CD14-positive monocyte (primary cell): ENCODE measurements around the gene ROR1. TPM values are rescaled to one million over a fixed set of nuclear protein-coding genes. Genes with fewer than 3 reads are reported as not detected.

Experiments
- DNase-seq, 3 donors: peaks; one replicate each; pipeline ENCODE4 v3.0.0-alpha.2; 2011 to 2022
- H2AFZ ChIP-seq: 2 replicates; pipeline ENCODE4 v1.6.0; 2012; ENCODE audit warnings: mild to moderate bottlenecking, low read depth, low read length, inconsistent platforms; ENCODE audit not compliant: insufficient read depth, poor library complexity, severe bottlenecking
- H3K27ac ChIP-seq, 2 donors: 1 replicate in 1 of 2; 2 replicates in 1 of 2; pipeline ENCODE4 v1.5.1; 2012 to 2013; ENCODE audit warnings: low read length in 2 of 2, control low read depth in 1 of 2, inconsistent platforms in 1 of 2, low read depth in 1 of 2, mild to moderate bottlenecking in 1 of 2
- H3K27me3 ChIP-seq, 2 donors: one replicate each; pipeline versions ENCODE4 v1.6.0 to v1.6.1; 2011 to 2013; ENCODE audit warnings: low read length in 2 of 2; ENCODE audit not compliant: control insufficient read depth in 2 of 2, insufficient read depth in 2 of 2
- H3K36me3 ChIP-seq, 2 donors: replicated peaks in 1 of 2; 1 replicate in 1 of 2; 2 replicates in 1 of 2; pipeline versions ENCODE4 v1.5.1 to v1.6.1; 2012 to 2013; ENCODE audit warnings: low read length in 2 of 2, control low read depth in 1 of 2, inconsistent platforms in 1 of 2, mild to moderate bottlenecking in 1 of 2; ENCODE audit not compliant: insufficient read depth in 2 of 2, control insufficient read depth in 1 of 2
- H3K4me1 ChIP-seq, 2 donors: 1 replicate in 1 of 2; 2 replicates in 1 of 2; pipeline versions ENCODE4 v1.5.1 to v1.6.1; 2012 to 2013; ENCODE audit warnings: low read length in 2 of 2, control low read depth in 1 of 2, inconsistent platforms in 1 of 2, mild to moderate bottlenecking in 1 of 2, moderate library complexity in 1 of 2; ENCODE audit not compliant: insufficient read depth in 2 of 2, control insufficient read depth in 1 of 2
- H3K4me2 ChIP-seq: replicated peaks from 2 replicates; pipeline ENCODE3; 2012; ENCODE audit warnings: low read length, moderate library complexity, mild to moderate bottlenecking; ENCODE audit not compliant: poor library complexity, severe bottlenecking; ENCODE audit errors: extremely low read depth
- H3K4me3 ChIP-seq, 3 experiments: fragments of 200-600 bp in 1 of 3; sonication (generic) in 1 of 3; replicated peaks in 1 of 3; 1 replicate in 2 of 3; 2 replicates in 1 of 3; pipeline ENCODE4 v1.5.1; 2011 to 2013; ENCODE audit warnings: low read length in 3 of 3, mild to moderate bottlenecking in 3 of 3, control low read depth in 2 of 3, low read depth in 2 of 3, inconsistent platforms in 1 of 3, moderate library complexity in 1 of 3
- H3K79me2 ChIP-seq: 2 replicates; pipeline ENCODE4 v1.6.0; 2012; ENCODE audit warnings: mild to moderate bottlenecking, control low read depth, inconsistent platforms, low read length, moderate library complexity; ENCODE audit not compliant: insufficient read depth
- H3K9ac ChIP-seq: 2 replicates; pipeline ENCODE4 v1.6.0; 2017; ENCODE audit warnings: low read length, mild to moderate bottlenecking; ENCODE audit not compliant: insufficient read depth, poor library complexity, severe bottlenecking
- H3K9me3 ChIP-seq, 2 donors: replicated peaks in 1 of 2; 1 replicate in 1 of 2; 2 replicates in 1 of 2; pipeline versions ENCODE4 v1.5.1 to v1.6.1; 2012 to 2013; ENCODE audit warnings: low read length in 2 of 2, control low read depth in 1 of 2; ENCODE audit not compliant: control insufficient read depth in 1 of 2, insufficient read depth in 1 of 2
- H4K20me1 ChIP-seq: 2 replicates; pipeline ENCODE4 v1.6.0; 2012; ENCODE audit warnings: mild to moderate bottlenecking, low read length, control low read depth, moderate library complexity; ENCODE audit not compliant: insufficient read depth
- H3K27ac Mint-ChIP-seq, 7 donors: one replicate each; pipeline ENCODE4 v1.8.0; 2020; ENCODE audit warnings: mild to moderate bottlenecking in 7 of 7, mixed read lengths in 7 of 7, moderate library complexity in 6 of 7, inconsistent platforms in 2 of 7
- H3K27me3 Mint-ChIP-seq, 3 donors: one replicate each; pipeline ENCODE4 v1.8.0; 2021 to 2022; ENCODE audit warnings: low read depth in 3 of 3, mild to moderate bottlenecking in 3 of 3, mixed read lengths in 3 of 3, moderate library complexity in 3 of 3, inconsistent platforms in 1 of 3
- H3K36me3 Mint-ChIP-seq, 2 donors: one replicate each; pipeline ENCODE4 v1.8.0; 2020; ENCODE audit warnings: mixed read lengths in 2 of 2, inconsistent platforms in 1 of 2, mild to moderate bottlenecking in 1 of 2
- H3K4me1 Mint-ChIP-seq: one replicate; pipeline ENCODE4 v1.8.0; 2020; ENCODE audit warnings: mild to moderate bottlenecking, mixed read lengths
- H3K4me3 Mint-ChIP-seq, 2 donors: one replicate each; pipeline ENCODE4 v1.8.0; 2020; ENCODE audit warnings: mild to moderate bottlenecking in 2 of 2, mixed read lengths in 2 of 2, moderate library complexity in 1 of 2
- H3K9me3 Mint-ChIP-seq, 7 donors: one replicate each; pipeline ENCODE4 v1.8.0; 2020 to 2022; ENCODE audit warnings: mixed read lengths in 7 of 7, mild to moderate bottlenecking in 6 of 7, moderate library complexity in 6 of 7, inconsistent platforms in 2 of 7
- WGBS: methylation state at CpG from one replicate; pipeline ENCODE4 v1.1.5; 2013; ENCODE audit warnings: missing lambda C conversion rate; ENCODE audit not compliant: insufficient coverage; 5-methylcytosine and 5-hydroxymethylcytosine counted together
- intact Hi-C, 2 donors: fragments of 100-400 bp; cut with micrococcal nuclease; formaldehyde crosslinking; loops; one replicate each; pipeline versions ENCODE4 v1.15.0 to v1.15.1; 2023
- polyA plus RNA-seq, 3 donors: library from polyadenylated mRNA; depleted of rRNA in 1 of 3; unstranded in 2 of 3; stranded (reverse) in 1 of 3; fragments of 300-500 nt in 2 of 3; fragments of >200 nt in 1 of 3; fragmentation: Illumina TruSeq in 2 of 3; gene quantifications; 1 replicate in 2 of 3; 2 replicates in 1 of 3; pipeline ENCODE4 v1.2.3, GENCODE V29; 2012 to 2021
- TF ChIP-seq, protein P1 (sequence below): fragments of 200-600 bp; IDR thresholded peaks from one replicate; pipeline ENCODE4 v1.8.0; 2022; ENCODE audit warnings: antibody characterized with exemption, mild to moderate bottlenecking

The ROR1 gene
- polyA plus RNA-seq, 3 donors, result not detected

GRCh38 chr1:63827411-63828321 lies 53.8 kb downstream of the ROR1 start:
- H3K9me3 ChIP-seq, result no peaks in the 10 kb centered on the region
- peaks cover 0 to 2% (median 0%) of the 10 kb centered on the region in 3 donors for H3K27me3 Mint-ChIP-seq
- H3K4me3 Mint-ChIP-seq, result no peak overlapping the region
- WGBS, result 90% methylated on average over 5 of the region's 5 CpGs
- H3K27ac ChIP-seq, result no peak overlapping the region
- H3K36me3 Mint-ChIP-seq, result no peaks in the 10 kb centered on the region
- H3K4me3 ChIP-seq, result no peak overlapping the region
- H3K4me1 ChIP-seq, result no peaks in the 10 kb centered on the region
- H3K36me3 ChIP-seq, result no peaks in the 10 kb centered on the region
- H3K9me3 Mint-ChIP-seq, result peaks cover 0 to 12% (median 2%) of the 10 kb centered on the region in 7 donors
- H3K9ac ChIP-seq, result no peak overlapping the region
- intact Hi-C loops, result no loop called here
- H3K79me2 ChIP-seq, result no peaks in the 10 kb centered on the region
- H3K4me1 Mint-ChIP-seq, result peaks cover 4% of the 10 kb centered on the region
- no peaks in the 10 kb centered on the region for H4K20me1 ChIP-seq
- no peaks in the 10 kb centered on the region for H3K27me3 ChIP-seq
- H3K4me2 ChIP-seq, result no peak overlapping the region
- H3K27ac Mint-ChIP-seq, result no peak overlapping the region
- H2AFZ ChIP-seq, result no peak overlapping the region
- TF ChIP-seq, protein P1, sequence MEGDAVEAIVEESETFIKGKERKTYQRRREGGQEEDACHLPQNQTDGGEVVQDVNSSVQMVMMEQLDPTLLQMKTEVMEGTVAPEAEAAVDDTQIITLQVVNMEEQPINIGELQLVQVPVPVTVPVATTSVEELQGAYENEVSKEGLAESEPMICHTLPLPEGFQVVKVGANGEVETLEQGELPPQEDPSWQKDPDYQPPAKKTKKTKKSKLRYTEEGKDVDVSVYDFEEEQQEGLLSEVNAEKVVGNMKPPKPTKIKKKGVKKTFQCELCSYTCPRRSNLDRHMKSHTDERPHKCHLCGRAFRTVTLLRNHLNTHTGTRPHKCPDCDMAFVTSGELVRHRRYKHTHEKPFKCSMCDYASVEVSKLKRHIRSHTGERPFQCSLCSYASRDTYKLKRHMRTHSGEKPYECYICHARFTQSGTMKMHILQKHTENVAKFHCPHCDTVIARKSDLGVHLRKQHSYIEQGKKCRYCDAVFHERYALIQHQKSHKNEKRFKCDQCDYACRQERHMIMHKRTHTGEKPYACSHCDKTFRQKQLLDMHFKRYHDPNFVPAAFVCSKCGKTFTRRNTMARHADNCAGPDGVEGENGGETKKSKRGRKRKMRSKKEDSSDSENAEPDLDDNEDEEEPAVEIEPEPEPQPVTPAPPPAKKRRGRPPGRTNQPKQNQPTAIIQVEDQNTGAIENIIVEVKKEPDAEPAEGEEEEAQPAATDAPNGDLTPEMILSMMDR, result no peak
- no peak for DNase-seq

DNA sequence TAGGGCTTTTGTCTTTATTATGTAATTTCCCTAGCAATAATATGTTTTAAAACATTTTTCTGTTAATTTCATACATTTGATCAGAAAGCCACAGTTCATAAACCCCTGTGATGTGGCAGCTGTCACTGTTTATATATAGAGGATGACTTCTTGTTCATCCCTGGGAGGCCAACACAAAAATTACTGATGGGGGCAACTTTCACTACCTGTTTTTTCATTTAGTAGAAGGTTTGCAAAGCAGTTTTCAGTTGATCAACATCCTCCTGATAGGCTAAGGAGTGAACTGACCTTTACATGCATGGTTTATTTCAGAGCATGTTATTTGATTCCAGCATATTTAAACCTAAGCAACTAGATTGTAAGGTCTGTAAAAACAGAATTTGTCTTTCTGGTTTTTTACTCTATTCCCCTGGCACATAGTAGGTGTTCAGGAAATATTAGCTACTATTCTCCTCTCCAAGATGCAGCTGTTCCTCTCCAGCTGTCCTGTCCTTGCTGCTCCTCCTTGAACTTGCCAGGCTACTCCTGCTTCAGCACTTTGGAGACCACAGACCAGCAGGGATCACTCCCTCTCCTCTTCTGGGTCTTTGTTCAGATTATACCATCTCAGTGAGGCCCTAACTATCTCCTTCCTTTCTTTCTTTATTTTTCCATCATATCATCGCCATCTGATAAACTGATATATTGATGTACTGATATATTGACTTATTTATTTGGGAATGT lies 54.7 kb downstream of the ROR1 start:
- peaks cover 4% of the 10 kb centered on the region for H3K4me1 Mint-ChIP-seq
- H3K4me2 ChIP-seq, result no peak overlapping the region
- no peaks in the 10 kb centered on the region for H3K36me3 ChIP-seq
- no peaks in the 10 kb centered on the region for H3K27me3 ChIP-seq
- peaks cover 0 to 12% (median 2%) of the 10 kb centered on the region in 7 donors for H3K9me3 Mint-ChIP-seq
- intact Hi-C loops, result no loop called here
- no peaks in the 10 kb centered on the region for H3K4me1 ChIP-seq
- DNase-seq, result no peak
- H4K20me1 ChIP-seq, result no peaks in the 10 kb centered on the region
- H3K4me3 ChIP-seq, result no peak overlapping the region
- TF ChIP-seq, protein P1, result no peak
- no peaks in the 10 kb centered on the region for H3K36me3 Mint-ChIP-seq
- no peak overlapping the region for H3K27ac Mint-ChIP-seq
- H3K9ac ChIP-seq, result no peak overlapping the region
- no CpG with 5 or more reads among the region's 1 CpG for WGBS
- H3K79me2 ChIP-seq, result no peaks in the 10 kb centered on the region
- no peak overlapping the region for H2AFZ ChIP-seq
- no peak overlapping the region for H3K27ac ChIP-seq
- H3K9me3 ChIP-seq, result no peaks in the 10 kb centered on the region
- peaks cover 0 to 2% (median 0%) of the 10 kb centered on the region in 3 donors for H3K27me3 Mint-ChIP-seq
- H3K4me3 Mint-ChIP-seq, result no peak overlapping the region
